Karpas-422 (cell line): ENCODE data around the gene CROT. TPM values are rescaled to one million over a fixed set of nuclear protein-coding genes. Genes with fewer than 3 reads are reported as not detected.
A peak's percentile ranks its signal among the peaks of the same experiment; 100 is the strongest.

ENCODE experiments used
- DNase-seq: peaks from one replicate; pipeline ENCODE4 v3.0.0-alpha.2; 2015
- H2AFZ ChIP-seq: fragments of 200-600 bp; sonication (generic); 2 replicates; pipeline ENCODE4 v1.6.1; 2014; ENCODE audit warnings: antibody characterized with exemption, low read length, mixed read lengths
- H3K27ac ChIP-seq: fragments of 200-600 bp; sonication (generic); 2 replicates; pipeline ENCODE4 v1.5.1; 2014; ENCODE audit warnings: mild to moderate bottlenecking, low read length, moderate library complexity
- H3K27me3 ChIP-seq: fragments of 200-600 bp; sonication (generic); 2 replicates; pipeline ENCODE4 v1.6.1; 2014; ENCODE audit warnings: low read length, mixed read lengths
- H3K36me3 ChIP-seq: fragments of 200-600 bp; sonication (generic); 2 replicates; pipeline ENCODE4 v1.6.1; 2014; ENCODE audit warnings: low read length, mixed read lengths; ENCODE audit not compliant: insufficient read depth
- H3K4me1 ChIP-seq: fragments of 200-600 bp; sonication (generic); 2 replicates; pipeline ENCODE4 v1.6.1; 2014; ENCODE audit warnings: mild to moderate bottlenecking, low read length, mixed read lengths
- H3K4me2 ChIP-seq: fragments of 200-600 bp; sonication (generic); 2 replicates; pipeline ENCODE4 v1.6.1; 2014; ENCODE audit warnings: low read length, low read depth, mild to moderate bottlenecking; ENCODE audit not compliant: poor library complexity, severe bottlenecking
- H3K4me3 ChIP-seq: fragments of 200-600 bp; sonication (generic); 2 replicates; pipeline ENCODE4 v1.5.1; 2014; ENCODE audit warnings: mild to moderate bottlenecking, antibody characterized with exemption, low read length, mixed read lengths
- H3K79me2 ChIP-seq: fragments of 200-600 bp; sonication (generic); 2 replicates; pipeline ENCODE4 v1.6.1; 2014; ENCODE audit warnings: mild to moderate bottlenecking, low read length, mixed read lengths
- H3K9ac ChIP-seq: fragments of 200-600 bp; sonication (generic); 2 replicates; pipeline ENCODE4 v1.6.0; 2014; ENCODE audit warnings: low read length
- H3K9me2 ChIP-seq: fragments of 200-600 bp; sonication (generic), shearing (Covaris generic); replicated peaks from 2 replicates; pipeline ENCODE4 v1.6.0; 2014; ENCODE audit warnings: mild to moderate bottlenecking, low read length, moderate library complexity; ENCODE audit not compliant: insufficient read depth
- H3K9me3 ChIP-seq: fragments of 300-700, 200-600 bp; sonication (generic); 2 replicates; pipeline ENCODE4 v1.6.1; 2014; ENCODE audit warnings: low read length, mixed read lengths
- H4K20me1 ChIP-seq: fragments of 200-600 bp; sonication (generic); 2 replicates; pipeline ENCODE4 v1.6.1; 2014; ENCODE audit warnings: mild to moderate bottlenecking, antibody characterized with exemption, low read length, low read depth; ENCODE audit not compliant: insufficient read depth
- total RNA-seq: library from RNA; depleted of rRNA; stranded (reverse); fragments of >200 nt; shearing (Covaris generic); gene quantifications from 2 replicates; pipeline ENCODE4 v1.2.3, GENCODE V29; 2014; ENCODE audit warnings: low replicate concordance; rRNA removed

CROT gene, protein sequence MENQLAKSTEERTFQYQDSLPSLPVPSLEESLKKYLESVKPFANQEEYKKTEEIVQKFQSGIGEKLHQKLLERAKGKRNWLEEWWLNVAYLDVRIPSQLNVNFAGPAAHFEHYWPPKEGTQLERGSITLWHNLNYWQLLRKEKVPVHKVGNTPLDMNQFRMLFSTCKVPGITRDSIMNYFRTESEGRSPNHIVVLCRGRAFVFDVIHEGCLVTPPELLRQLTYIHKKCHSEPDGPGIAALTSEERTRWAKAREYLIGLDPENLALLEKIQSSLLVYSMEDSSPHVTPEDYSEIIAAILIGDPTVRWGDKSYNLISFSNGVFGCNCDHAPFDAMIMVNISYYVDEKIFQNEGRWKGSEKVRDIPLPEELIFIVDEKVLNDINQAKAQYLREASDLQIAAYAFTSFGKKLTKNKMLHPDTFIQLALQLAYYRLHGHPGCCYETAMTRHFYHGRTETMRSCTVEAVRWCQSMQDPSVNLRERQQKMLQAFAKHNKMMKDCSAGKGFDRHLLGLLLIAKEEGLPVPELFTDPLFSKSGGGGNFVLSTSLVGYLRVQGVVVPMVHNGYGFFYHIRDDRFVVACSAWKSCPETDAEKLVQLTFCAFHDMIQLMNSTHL
- 11.8 and 15.3 TPM in 2 replicates for total RNA-seq

GRCh38 chr7:87345166-87345927 lies at the start of gene CROT:
CROT (plus strand) TSS chr7:87345664; CDS start chr7:87349069, 3,405 bp downstream.
- Histone ChIP-seq H3K9me2 (no peaks in the 10 kb centered on the region), H2AFZ (peak within 1 kb of the TSS; percentile 84), H3K4me1 (peaks cover 41% of the 10 kb centered on the region), H4K20me1 (no peaks in the 10 kb centered on the region), H3K9ac (peak within 1 kb of the TSS; percentile 86), H3K4me3 (peak within 1 kb of the TSS; percentile 87), H3K79me2 (peaks cover 55% of the 10 kb centered on the region), H3K4me2 (peak within 1 kb of the TSS; percentile 96), H3K36me3 (peaks cover 26% of the 10 kb centered on the region), H3K9me3 (no peaks in the 10 kb centered on the region), H3K27ac (peak within 1 kb of the TSS; percentile 78), H3K27me3 (no peaks in the 10 kb centered on the region)
- DNase-seq = peak; percentile 98

DNA sequence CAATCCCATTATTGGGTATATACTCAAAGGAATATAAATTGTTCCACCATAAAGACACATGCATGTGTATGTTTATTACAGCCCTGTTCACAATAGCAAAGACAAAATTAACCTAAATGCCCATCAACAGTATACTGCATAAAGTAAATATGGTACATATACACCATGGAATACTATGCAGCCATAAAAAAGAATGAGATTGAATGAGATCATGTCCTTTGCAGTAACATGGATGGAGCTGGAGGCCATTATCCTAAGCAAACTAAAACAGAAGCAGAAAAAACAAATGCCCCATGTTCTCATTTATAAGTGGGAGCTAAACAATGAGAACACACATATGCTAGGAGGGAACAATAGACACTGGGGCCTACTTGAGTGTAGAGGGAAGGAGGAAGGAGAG lies 44.7 kb upstream of the CROT start:
- Histone ChIP-seq H4K20me1 (no peaks in the 10 kb centered on the region), H3K27me3 (no peaks in the 10 kb centered on the region), H3K4me2 (no peak overlapping the region), H3K79me2 (no peaks in the 10 kb centered on the region), H3K9me2 (no peaks in the 10 kb centered on the region), H3K27ac (no peak overlapping the region), H3K9ac (no peak overlapping the region), H3K4me3 (no peak overlapping the region), H2AFZ (no peak overlapping the region), H3K36me3 (no peaks in the 10 kb centered on the region), H3K9me3 (no peaks in the 10 kb centered on the region), H3K4me1 (no peaks in the 10 kb centered on the region)
- DNase-seq = no peak

DNA sequence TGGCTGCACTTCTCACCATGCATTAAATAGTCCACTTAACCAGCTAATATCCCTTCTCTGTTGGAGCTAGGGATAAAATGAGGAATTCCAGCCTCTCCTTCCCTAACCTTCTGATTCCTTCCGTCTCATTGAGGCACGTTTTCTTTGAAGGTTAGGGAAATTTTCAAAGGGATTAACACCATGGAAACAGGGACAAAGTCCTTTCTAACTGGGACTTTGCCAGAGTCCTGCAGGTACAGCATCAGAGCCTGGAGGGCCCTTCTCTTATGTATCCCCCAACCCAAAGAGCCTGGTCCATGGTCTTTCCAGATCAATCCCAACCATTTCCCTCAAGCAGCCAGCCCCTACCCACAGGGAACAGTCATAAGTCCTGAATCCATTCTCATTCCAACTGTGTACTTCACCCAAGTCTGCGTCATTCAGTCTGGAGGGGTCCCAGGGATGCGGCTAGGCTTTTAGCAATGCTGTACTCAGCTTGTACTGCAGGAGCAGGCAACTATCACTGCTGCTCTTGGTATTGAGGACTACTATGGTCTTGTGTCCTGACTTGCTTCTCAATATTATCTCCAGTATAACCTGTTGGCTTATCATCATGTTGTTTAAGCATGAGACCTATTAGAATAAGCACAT lies 34.6 kb upstream of the CROT start:
- Histone ChIP-seq H3K9me3 (no peaks in the 10 kb centered on the region), H3K9ac (no peak overlapping the region), H3K36me3 (no peaks in the 10 kb centered on the region), H3K4me1 (no peaks in the 10 kb centered on the region), H2AFZ (no peak overlapping the region), H3K27ac (no peak overlapping the region), H3K9me2 (no peaks in the 10 kb centered on the region), H4K20me1 (no peaks in the 10 kb centered on the region), H3K4me2 (no peak overlapping the region), H3K27me3 (no peaks in the 10 kb centered on the region), H3K4me3 (no peak overlapping the region), H3K79me2 (no peaks in the 10 kb centered on the region)
- no peak for DNase-seq

DNA sequence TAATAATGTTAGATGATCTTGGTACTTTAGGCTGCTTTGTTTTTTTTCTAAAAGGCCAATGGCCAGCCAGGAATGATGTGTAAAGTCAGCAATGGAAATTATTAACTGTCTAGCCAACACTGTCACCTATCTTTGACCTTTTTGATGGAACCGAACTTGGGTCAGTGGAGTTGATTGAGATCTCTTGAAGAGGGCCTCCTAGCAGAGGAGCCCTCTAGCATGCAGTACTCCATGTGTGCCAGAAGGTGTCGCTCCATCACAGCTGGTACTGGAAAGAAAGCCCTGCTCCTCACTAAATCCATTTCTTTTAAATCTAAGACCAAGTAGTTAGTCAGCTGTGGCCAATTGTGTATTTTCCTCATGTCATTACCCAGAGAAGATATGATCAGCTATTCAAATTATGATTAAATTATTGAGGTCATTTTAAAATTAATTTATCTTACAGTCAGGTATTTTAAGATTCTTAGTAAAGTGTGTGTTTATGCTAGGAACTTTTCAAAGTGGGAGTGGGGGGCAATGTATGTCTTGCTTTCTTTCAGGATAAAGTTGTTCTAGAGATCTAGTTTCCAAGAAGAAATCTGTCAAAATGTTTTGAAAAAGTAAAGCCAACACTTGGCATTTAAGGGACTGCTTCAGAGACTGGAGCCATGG lies 33.1 kb upstream of the CROT start:
- DNase-seq = peak; percentile 88
- H3K4me1 ChIP-seq = no peaks in the 10 kb centered on the region
- H3K9me3 ChIP-seq = no peaks in the 10 kb centered on the region
- no peak overlapping the region for H3K4me3 ChIP-seq
- H3K9ac ChIP-seq = no peak overlapping the region
- no peak overlapping the region for H3K27ac ChIP-seq
- no peaks in the 10 kb centered on the region for H4K20me1 ChIP-seq
- H3K36me3 ChIP-seq = no peaks in the 10 kb centered on the region
- H3K27me3 ChIP-seq = no peaks in the 10 kb centered on the region
- H3K9me2 ChIP-seq = no peaks in the 10 kb centered on the region
- no peaks in the 10 kb centered on the region for H3K79me2 ChIP-seq
- no peak overlapping the region for H2AFZ ChIP-seq
- H3K4me2 ChIP-seq = no peak overlapping the region

GRCh38 chr7:87316097-87316700 lies 29.3 kb upstream of the CROT start:
- H3K36me3 ChIP-seq = no peaks in the 10 kb centered on the region
- no peak overlapping the region for H3K9ac ChIP-seq
- no peak overlapping the region for H3K27ac ChIP-seq
- no peaks in the 10 kb centered on the region for H3K27me3 ChIP-seq
- no peaks in the 10 kb centered on the region for H4K20me1 ChIP-seq
- H3K4me1 ChIP-seq = no peaks in the 10 kb centered on the region
- H2AFZ ChIP-seq = no peak overlapping the region
- no peaks in the 10 kb centered on the region for H3K9me3 ChIP-seq
- no peak overlapping the region for H3K4me3 ChIP-seq
- DNase-seq = no peak
- no peaks in the 10 kb centered on the region for H3K79me2 ChIP-seq
- H3K9me2 ChIP-seq = no peaks in the 10 kb centered on the region
- H3K4me2 ChIP-seq = no peak overlapping the region

DNA sequence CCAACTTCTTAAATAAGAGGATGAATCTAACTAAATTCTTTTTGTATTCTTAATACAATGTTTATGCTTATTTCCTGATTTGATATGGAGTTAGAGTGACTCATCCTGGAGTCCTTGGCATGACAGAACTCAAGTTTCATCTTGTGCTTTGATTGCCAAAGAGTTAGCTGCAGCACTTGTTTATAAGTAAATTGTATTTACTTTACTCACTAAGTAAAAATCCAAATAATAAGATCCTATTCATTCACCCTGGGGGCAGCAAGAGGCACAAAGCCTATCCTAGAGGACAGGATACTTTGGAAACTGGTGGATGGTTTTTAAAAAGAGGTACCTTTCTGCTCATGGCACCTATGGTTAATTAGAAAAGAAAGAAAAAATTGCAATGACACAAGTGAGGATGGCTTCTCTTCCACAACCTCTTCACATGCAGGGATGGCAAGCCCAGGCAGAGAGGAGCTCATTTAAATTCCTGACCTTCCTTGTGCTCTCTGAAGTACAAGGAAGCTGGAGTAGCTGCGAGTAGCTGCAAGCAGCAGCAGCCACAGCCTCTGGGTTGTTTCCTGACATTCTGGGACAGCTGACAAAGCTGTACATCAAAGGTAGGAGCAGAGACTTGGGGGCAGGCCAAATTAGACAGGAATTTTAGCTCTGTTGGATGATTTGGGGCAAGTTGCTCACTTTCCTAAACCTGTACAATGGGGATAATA lies 28.5 kb upstream of the CROT start:
- no peak for DNase-seq
- Histone ChIP-seq H3K79me2 (no peaks in the 10 kb centered on the region), H4K20me1 (no peaks in the 10 kb centered on the region), H3K4me3 (no peak overlapping the region), H3K4me2 (no peak overlapping the region), H3K9me3 (no peaks in the 10 kb centered on the region), H3K27me3 (no peaks in the 10 kb centered on the region), H3K9ac (no peak overlapping the region), H3K4me1 (no peaks in the 10 kb centered on the region), H3K36me3 (no peaks in the 10 kb centered on the region), H3K9me2 (no peaks in the 10 kb centered on the region), H3K27ac (no peak overlapping the region), H2AFZ (no peak overlapping the region)

- no peak overlapping the region for H3K27ac ChIP-seq
- no peak overlapping the region for H3K9ac ChIP-seq
- H3K4me3 ChIP-seq = no peak overlapping the region
- no peak overlapping the region for H2AFZ ChIP-seq
- DNase-seq = no peak
- H3K36me3 ChIP-seq = no peaks in the 10 kb centered on the region
- no peaks in the 10 kb centered on the region for H3K9me2 ChIP-seq
- H4K20me1 ChIP-seq = no peaks in the 10 kb centered on the region
- no peak overlapping the region for H3K4me2 ChIP-seq
- H3K79me2 ChIP-seq = no peaks in the 10 kb centered on the region
- no peaks in the 10 kb centered on the region for H3K9me3 ChIP-seq
- no peaks in the 10 kb centered on the region for H3K4me1 ChIP-seq
- no peaks in the 10 kb centered on the region for H3K27me3 ChIP-seq
Measured at GRCh38 chr7:87317691-87318245, 27.7 kb upstream of the CROT start.
